Measurements from ENCODE around the gene CDC42BPA.

The CDC42BPA gene

DNA sequence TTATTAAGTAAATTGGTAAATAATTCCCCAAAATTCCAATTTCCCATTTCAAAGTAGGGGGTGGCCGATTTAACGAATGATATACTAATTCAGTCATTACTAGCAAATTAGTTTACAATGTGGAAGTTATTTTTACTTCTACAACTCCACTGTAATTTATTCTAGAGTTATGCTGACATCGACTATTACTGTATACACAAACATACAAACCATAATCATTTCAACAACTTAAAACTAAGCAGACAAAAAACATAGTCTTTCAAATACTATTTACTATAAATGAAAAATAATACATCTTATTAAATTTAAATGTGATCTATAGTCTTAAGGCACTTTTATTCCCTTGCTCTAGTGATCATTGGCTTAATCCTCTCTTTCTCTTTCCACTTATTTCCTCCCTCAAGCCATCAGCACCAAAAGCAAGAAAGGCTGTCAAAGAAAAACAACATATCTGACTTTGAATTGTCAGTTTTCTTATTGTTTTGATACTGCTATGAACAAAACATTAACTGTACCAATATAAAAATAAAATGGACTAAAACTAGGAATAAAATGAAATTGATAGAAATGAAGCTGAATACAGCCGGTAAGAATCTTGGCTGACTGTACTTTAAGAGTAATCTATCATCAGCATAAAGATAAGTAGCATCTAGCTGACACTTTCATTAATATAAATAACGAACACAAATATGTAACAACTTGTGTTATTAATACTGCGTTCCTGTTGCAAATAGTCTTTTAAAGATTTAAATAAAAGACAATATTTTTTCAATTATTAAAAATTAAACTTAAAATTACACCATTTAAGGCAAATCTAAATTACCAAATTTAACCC, 4.1 kb downstream of the CDC42BPA start:
- peak overlapping the region; percentile 94 for H3K9ac ChIP-seq (ENCODE audit: low read length)
- H3K4me3 ChIP-seq (ENCODE audit: low read length), result no peak overlapping the region
- H3K27me3 ChIP-seq (ENCODE audit: control insufficient read depth, insufficient read depth, low read length), result no peaks in the 10 kb centered on the region
- no peaks in the 10 kb centered on the region for H3K36me3 ChIP-seq (ENCODE audit: control insufficient read depth, insufficient read depth, low read length)
- H3K4me1 ChIP-seq (ENCODE audit: control insufficient read depth, insufficient read depth, low read length), result peaks cover 25% of the 10 kb centered on the region
- H3K9me3 ChIP-seq (ENCODE audit: control insufficient read depth, low read length), result no peaks in the 10 kb centered on the region

DNA sequence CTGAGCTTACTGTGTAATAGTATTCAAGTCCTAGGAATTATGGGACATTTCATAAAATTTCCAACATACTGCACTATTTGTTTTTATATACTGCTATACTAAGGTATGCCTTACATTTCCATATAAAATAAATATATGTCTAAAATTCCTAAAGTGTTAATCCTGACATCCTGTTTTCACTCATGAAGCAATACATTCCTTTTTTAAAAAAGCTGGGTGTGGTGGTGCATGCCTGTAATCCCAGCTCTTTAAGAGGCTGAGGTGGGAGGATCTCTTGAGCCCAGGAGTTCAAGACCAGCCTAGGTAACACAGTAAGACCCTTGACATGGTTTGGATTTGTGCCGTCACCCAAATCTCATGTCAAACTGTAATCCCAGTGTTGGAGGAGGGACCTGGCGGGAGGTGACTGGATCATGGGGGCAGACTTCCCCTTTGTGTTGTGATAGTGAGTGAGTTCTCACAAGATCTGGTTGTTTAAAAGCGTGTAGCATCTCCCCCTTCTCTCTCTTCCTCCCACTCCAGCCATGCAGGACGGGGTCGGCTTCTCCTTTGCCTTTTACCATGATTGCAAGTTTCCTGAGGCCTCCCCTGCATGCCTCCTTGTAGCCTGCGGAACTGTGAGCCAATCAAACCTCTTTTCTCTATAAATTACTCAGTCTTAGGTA, 5.8 kb downstream of the CDC42BPA start:
- Histone ChIP-seq H3K27me3 (ENCODE audit: control insufficient read depth, insufficient read depth, low read length) (no peaks in the 10 kb centered on the region), H3K9ac (ENCODE audit: low read length) (no peak overlapping the region), H3K36me3 (ENCODE audit: control insufficient read depth, insufficient read depth, low read length) (no peaks in the 10 kb centered on the region), H3K9me3 (ENCODE audit: control insufficient read depth, low read length) (no peaks in the 10 kb centered on the region), H3K4me1 (ENCODE audit: control insufficient read depth, insufficient read depth, low read length) (peaks cover 24% of the 10 kb centered on the region), H3K4me3 (ENCODE audit: low read length) (no peak overlapping the region)

DNA sequence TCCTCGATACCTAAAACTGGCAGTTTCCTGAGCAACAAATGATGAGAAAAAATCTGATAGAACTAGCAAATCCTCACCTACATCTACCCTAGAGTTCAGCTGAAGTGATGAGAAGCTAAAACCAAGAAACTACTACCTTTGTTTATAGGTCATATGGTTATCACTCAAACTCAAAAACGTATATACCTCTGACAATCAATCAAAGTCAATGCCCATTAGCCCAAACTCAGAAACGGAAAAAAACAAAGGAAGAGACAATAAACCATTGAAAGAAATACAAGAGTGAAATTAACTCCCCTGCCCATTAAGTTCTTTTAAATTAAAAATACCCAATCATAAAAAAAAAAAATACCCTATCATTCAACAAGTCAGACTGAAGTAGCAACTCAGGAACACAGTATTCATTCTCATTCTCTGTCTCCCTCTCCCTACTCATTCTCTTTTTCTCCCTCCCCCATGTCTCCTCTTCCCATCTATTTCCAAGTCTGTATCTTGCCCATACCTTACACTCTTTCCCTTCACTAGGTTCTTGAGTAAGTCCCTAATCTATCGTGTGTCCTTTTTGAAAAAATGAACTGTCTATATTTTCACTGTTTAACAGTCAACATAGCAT, 6.8 kb downstream of the CDC42BPA start:
- Histone ChIP-seq H3K36me3 (ENCODE audit: control insufficient read depth, insufficient read depth, low read length) (no peaks in the 10 kb centered on the region), H3K9ac (ENCODE audit: low read length) (no peak overlapping the region), H3K27me3 (ENCODE audit: control insufficient read depth, insufficient read depth, low read length) (no peaks in the 10 kb centered on the region), H3K4me1 (ENCODE audit: control insufficient read depth, insufficient read depth, low read length) (peaks cover 33% of the 10 kb centered on the region), H3K9me3 (ENCODE audit: control insufficient read depth, low read length) (no peaks in the 10 kb centered on the region), H3K4me3 (ENCODE audit: low read length) (no peak overlapping the region)

DNA sequence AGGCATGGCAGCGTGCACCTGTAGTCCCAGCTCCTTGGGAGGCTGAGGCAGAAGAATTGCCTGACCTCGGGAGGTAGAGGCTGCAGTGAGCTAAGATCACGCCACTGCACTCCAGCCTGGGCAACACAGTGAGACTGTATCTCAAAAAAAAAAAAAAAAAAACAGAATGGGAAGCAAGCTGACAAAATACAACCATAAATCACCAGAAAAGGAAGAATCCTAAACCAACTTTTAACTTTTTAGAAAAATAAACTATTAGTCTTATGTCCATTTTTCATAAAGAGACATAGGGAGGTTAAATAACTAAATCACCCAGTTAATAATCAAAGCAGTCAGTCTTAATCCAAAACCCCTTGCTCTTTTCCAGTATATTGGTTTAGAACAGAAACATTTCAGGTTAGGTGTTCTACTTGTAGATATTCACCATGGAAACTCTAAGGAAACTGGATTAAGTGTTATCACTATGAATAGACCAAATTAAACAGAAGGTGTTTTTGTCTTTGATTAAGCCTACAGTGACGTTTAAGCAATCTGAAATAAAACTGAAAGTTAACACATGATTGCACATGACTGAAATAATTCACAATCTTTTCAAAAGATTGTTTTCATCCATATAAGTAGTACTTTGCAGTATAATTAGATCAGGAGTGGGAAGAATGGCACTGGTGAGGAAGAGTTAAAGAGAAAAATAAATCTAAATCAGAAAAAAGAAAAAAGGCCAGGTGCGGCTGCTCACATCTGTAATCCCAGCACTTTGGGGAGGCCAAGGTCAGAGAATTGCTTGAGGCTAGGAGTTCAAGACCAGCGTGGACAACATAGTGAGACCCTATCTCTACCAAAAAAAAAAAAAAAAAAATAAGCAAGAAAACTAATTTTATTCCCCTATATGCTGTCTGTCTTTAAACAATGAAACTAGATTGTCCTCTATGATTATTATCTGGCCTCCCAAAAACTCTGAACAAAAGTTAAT, 9.6 kb downstream of the CDC42BPA start:
- H3K4me3 ChIP-seq (ENCODE audit: low read length), result peak overlapping the region; percentile 2
- H3K9me3 ChIP-seq (ENCODE audit: control insufficient read depth, low read length), result no peaks in the 10 kb centered on the region

DNA sequence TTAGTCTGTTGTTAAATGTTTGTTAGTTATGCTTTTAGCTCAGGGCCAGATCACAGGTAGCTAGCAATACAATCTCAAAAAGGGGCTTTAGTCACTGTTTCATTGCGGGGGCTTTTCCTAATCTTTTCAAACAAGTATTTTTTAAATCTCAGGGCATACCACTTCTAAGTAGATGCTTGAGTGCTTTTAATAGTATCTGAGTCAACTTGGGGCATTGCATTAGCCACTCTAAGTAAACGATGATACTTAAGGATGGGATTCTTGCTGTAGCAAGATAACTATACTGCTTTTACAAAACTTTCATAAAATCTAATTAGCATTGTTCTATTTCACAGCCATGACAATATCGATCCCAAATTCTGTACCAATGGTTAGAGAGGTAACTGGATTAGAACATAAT, 11.6 kb downstream of the CDC42BPA start:
- H3K4me1 ChIP-seq (ENCODE audit: control insufficient read depth, insufficient read depth, low read length), result peaks cover 34% of the 10 kb centered on the region
- no peak overlapping the region for H3K4me3 ChIP-seq (ENCODE audit: low read length)
- no peaks in the 10 kb centered on the region for H3K27me3 ChIP-seq (ENCODE audit: control insufficient read depth, insufficient read depth, low read length)

More for the DNA sequence above, 9.6 kb downstream of the CDC42BPA start:
- Histone ChIP-seq H3K27me3 (ENCODE audit: control insufficient read depth, insufficient read depth, low read length) (no peaks in the 10 kb centered on the region), H3K4me1 (ENCODE audit: control insufficient read depth, insufficient read depth, low read length) (peaks cover 39% of the 10 kb centered on the region), H3K9ac (ENCODE audit: low read length) (peak overlapping the region; percentile 58), H3K36me3 (ENCODE audit: control insufficient read depth, insufficient read depth, low read length) (no peaks in the 10 kb centered on the region)

DNA sequence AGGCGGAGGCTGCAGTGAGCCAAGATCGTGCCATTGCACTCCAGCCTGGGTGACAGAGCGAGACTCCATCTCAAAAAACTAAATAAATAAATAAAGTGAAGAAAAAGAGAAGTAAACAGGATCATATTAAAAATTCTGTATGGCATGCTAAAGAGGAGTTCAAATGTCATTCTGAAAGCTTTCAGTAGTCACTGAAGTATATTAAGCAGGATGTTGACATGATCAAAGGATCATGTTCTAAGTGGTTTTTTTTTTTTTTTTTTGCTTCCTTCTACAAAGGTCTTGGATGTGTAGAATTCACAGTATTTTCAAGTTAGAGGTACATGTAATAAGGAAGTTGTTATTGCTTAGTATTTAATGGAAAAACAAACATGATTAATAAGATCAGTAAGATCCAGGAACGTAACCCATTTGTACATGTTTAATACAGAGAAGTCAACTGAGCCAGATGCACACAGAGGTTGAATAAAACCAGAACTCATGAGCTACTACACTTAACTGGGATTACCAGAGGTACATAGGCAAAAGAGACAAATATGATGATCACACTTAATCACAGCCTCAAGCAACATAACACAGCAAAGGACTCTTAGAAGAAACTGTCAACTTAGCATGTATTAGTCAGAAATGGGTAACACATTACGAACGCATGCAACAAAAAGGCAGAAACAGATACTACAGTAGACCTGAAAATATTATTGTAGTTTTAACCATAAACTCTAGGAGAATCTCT, 12.2 kb downstream of the CDC42BPA start:
- Histone ChIP-seq H3K36me3 (ENCODE audit: control insufficient read depth, insufficient read depth, low read length) (no peaks in the 10 kb centered on the region), H3K9ac (ENCODE audit: low read length) (no peak overlapping the region), H3K27me3 (ENCODE audit: control insufficient read depth, insufficient read depth, low read length) (no peaks in the 10 kb centered on the region), H3K9me3 (ENCODE audit: control insufficient read depth, low read length) (no peaks in the 10 kb centered on the region), H3K4me3 (ENCODE audit: low read length) (no peak overlapping the region), H3K4me1 (ENCODE audit: control insufficient read depth, insufficient read depth, low read length) (peaks cover 30% of the 10 kb centered on the region)

More for the DNA sequence above, 11.6 kb downstream of the CDC42BPA start:
- H3K36me3 ChIP-seq (ENCODE audit: control insufficient read depth, insufficient read depth, low read length), result no peaks in the 10 kb centered on the region
- H3K9me3 ChIP-seq (ENCODE audit: control insufficient read depth, low read length), result no peaks in the 10 kb centered on the region
- H3K9ac ChIP-seq (ENCODE audit: low read length), result no peak overlapping the region

DNA sequence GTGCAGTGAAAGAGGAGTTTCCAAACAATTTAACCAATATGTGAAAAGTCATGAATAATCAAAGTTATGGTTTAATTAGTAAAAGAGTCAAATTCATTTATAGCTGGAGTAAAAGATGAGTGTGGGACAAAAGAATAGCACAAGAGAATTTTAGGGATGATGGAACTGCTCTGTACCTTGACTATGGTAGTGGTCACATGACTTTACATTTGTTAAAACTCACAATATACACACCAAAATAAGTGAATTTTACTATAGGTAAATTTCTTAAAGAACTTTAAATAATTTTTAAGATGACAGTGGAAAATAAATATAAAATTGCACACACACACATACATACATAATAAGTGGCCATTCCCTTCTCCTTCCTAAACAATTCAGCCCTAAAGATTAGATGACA, 13.6 kb downstream of the CDC42BPA start:
- Histone ChIP-seq H3K36me3 (ENCODE audit: control insufficient read depth, insufficient read depth, low read length) (no peaks in the 10 kb centered on the region), H3K9me3 (ENCODE audit: control insufficient read depth, low read length) (no peaks in the 10 kb centered on the region), H3K4me1 (ENCODE audit: control insufficient read depth, insufficient read depth, low read length) (peaks cover 29% of the 10 kb centered on the region), H3K27me3 (ENCODE audit: control insufficient read depth, insufficient read depth, low read length) (no peaks in the 10 kb centered on the region), H3K9ac (ENCODE audit: low read length) (no peak overlapping the region), H3K4me3 (ENCODE audit: low read length) (no peak overlapping the region)

DNA sequence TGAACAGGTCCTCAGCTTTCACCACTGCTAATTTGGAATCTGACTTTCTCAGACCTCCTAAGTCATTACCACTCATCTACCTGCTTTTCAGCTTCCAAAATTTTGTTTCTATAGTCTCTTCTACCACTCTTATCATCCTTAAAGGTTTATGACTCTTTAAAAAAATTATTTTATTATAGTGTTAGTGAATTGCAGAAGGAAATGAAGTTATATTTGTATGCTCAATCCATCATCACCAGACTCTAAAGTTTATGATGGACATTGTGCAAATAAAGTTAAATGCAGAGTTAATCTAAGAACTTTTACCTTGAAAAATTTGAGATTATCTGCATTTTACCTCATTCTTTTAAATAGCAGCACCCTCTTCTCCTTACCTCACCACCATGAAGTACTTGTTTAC, 14.6 kb downstream of the CDC42BPA start:
- H3K9ac ChIP-seq (ENCODE audit: low read length), result no peak overlapping the region
- peaks cover 25% of the 10 kb centered on the region for H3K4me1 ChIP-seq (ENCODE audit: control insufficient read depth, insufficient read depth, low read length)

DNA sequence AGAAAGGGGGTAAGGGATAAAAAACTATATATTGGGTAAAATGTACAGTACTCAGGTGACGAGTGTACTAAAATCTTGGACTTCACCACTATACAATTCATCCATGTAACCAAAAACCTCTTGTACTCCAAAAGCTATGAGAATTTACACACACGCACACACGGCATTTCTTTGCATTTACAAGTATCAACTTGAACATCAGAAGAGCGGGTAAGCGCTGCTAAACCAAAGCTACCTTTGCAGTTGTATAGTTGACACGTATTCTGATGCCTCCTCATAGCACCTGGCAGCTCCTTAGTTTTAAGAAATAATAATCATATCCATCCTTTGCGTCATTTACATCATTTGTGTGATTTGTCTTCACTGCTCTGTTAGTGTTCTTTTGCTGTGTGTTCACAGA, 17.6 kb downstream of the CDC42BPA start:
- no peaks in the 10 kb centered on the region for H3K27me3 ChIP-seq (ENCODE audit: control insufficient read depth, insufficient read depth, low read length)
- no peak overlapping the region for H3K4me3 ChIP-seq (ENCODE audit: low read length)
- peaks cover 6% of the 10 kb centered on the region for H3K4me1 ChIP-seq (ENCODE audit: control insufficient read depth, insufficient read depth, low read length)
- no peaks in the 10 kb centered on the region for H3K9me3 ChIP-seq (ENCODE audit: control insufficient read depth, low read length)
- H3K36me3 ChIP-seq (ENCODE audit: control insufficient read depth, insufficient read depth, low read length), result no peaks in the 10 kb centered on the region
- H3K9ac ChIP-seq (ENCODE audit: low read length), result no peak overlapping the region

More for the DNA sequence above, 14.6 kb downstream of the CDC42BPA start:
- Histone ChIP-seq H3K4me3 (ENCODE audit: low read length) (no peak overlapping the region), H3K36me3 (ENCODE audit: control insufficient read depth, insufficient read depth, low read length) (no peaks in the 10 kb centered on the region), H3K9me3 (ENCODE audit: control insufficient read depth, low read length) (no peaks in the 10 kb centered on the region), H3K27me3 (ENCODE audit: control insufficient read depth, insufficient read depth, low read length) (no peaks in the 10 kb centered on the region)

DNA sequence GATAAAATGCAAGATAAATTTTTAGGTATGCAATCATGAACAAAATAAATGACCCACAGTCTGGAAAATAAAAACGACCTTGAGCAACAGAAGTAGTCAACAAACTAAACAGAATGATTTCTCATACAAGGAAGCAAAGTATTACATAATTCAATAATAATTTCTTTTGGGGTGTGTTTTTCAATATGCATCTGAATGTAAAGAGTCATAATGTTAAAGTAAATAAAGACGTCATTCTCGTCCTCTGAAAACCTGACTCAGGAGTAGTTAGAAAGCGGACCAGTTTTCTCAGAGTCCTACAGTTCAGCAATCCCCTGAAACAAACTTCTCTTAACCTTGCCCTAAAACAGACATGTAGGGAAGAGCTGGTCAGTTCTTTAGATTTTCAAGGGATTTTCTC, 18.6 kb downstream of the CDC42BPA start:
- Histone ChIP-seq H3K4me3 (ENCODE audit: low read length) (no peak overlapping the region), H3K36me3 (ENCODE audit: control insufficient read depth, insufficient read depth, low read length) (no peaks in the 10 kb centered on the region), H3K4me1 (ENCODE audit: control insufficient read depth, insufficient read depth, low read length) (peaks cover 6% of the 10 kb centered on the region), H3K9me3 (ENCODE audit: control insufficient read depth, low read length) (no peaks in the 10 kb centered on the region), H3K9ac (ENCODE audit: low read length) (peak overlapping the region; percentile 30), H3K27me3 (ENCODE audit: control insufficient read depth, insufficient read depth, low read length) (no peaks in the 10 kb centered on the region)

DNA sequence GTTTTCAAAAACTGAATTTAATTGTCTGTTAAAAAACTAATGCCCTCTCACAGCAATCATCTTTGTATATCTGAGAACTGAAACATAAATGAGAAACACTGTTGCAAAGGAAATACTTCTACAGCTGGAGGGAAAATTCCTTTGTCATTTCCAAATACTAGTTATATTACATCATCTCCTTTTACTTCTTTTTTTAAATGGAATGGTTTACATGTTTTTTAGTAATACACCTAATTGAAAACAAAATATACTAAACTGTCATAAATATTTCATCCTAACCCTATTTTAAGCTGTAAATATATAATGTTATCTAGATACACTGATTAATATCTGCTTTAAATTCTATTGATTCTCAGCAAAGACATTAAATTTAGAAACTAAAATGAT, 19.1 kb downstream of the CDC42BPA start:
- Histone ChIP-seq H3K27me3 (ENCODE audit: control insufficient read depth, insufficient read depth, low read length) (no peaks in the 10 kb centered on the region), H3K36me3 (ENCODE audit: control insufficient read depth, insufficient read depth, low read length) (no peaks in the 10 kb centered on the region), H3K4me1 (ENCODE audit: control insufficient read depth, insufficient read depth, low read length) (peaks cover 6% of the 10 kb centered on the region), H3K4me3 (ENCODE audit: low read length) (no peak overlapping the region), H3K9me3 (ENCODE audit: control insufficient read depth, low read length) (no peaks in the 10 kb centered on the region), H3K9ac (ENCODE audit: low read length) (peak overlapping the region; percentile 30)

All from mucosa of stomach (tissue), 1 donor.